Mucosa of descending colon (tissue), 3 donors: ENCODE measurements around the gene ROBO1. TPM values are rescaled to one million over a fixed set of nuclear protein-coding genes. Genes with fewer than 3 reads are reported as not detected.

ENCODE experiments used
- ATAC-seq: fragments of 200-7000 bp; cut with Tn5 transposase; one replicate; pipeline ENCODE4 v1.9.1; 2020; ENCODE audit warnings: mild to moderate bottlenecking, moderate library complexity
- DNase-seq, 3 donors: peaks; one replicate each; pipeline ENCODE4 v3.0.0-alpha.2; 2020
- H3K36me3 ChIP-seq: fragments of 200-600 bp; one replicate; pipeline ENCODE4 v1.8.0; 2021; ENCODE audit warnings: low read depth, mild to moderate bottlenecking
- H3K4me1 ChIP-seq: fragments of 200-600 bp; one replicate; pipeline ENCODE4 v1.8.0; 2021; ENCODE audit warnings: low read depth, mild to moderate bottlenecking
- H3K4me3 ChIP-seq: fragments of 200-600 bp; one replicate; pipeline ENCODE4 v1.8.0; 2021; ENCODE audit warnings: mild to moderate bottlenecking
- H3K9me3 ChIP-seq: fragments of 200-600 bp; one replicate; pipeline ENCODE4 v1.8.0; 2021; ENCODE audit warnings: mild to moderate bottlenecking
- CTCF ChIP-seq: fragments of 200-600 bp; IDR thresholded peaks from one replicate; pipeline ENCODE4 v1.8.0; 2022; ENCODE audit warnings: antibody characterized with exemption, mild to moderate bottlenecking
- intact Hi-C, 2 donors: fragments of 100-400 bp; cut with DNase I in 1 of 2; cut with micrococcal nuclease in 1 of 2; formaldehyde crosslinking; loops; one replicate each; pipeline versions ENCODE4 v1.11.0 to v1.11.1; 2022; cut with DNase I, micrococcal nuclease
- total RNA-seq, 3 donors: library from RNA; stranded (reverse); fragmentation: NEBNext Ultra II Directional in 2 of 3; extraction: Animal tissue kit (Norgen Biotek cat#: 25700) in 2 of 3; gene quantifications; one replicate each; pipeline versions ENCODE4 v1.2.1 to v1.2.4, GENCODE V29; 2021 to 2023
- donor health status: DM: no; HTN: no; CAD: no; lungs with moderate emphysema.
- donor health status: DM: no; HTN: no; CAD: no.
- donor health status: DM: no; HTN: yes; CAD: no.

ROBO1 gene
- total RNA-seq, 3 donors from 2014 or later, result 4.3 to 22.7 (median 10.1) TPM

GRCh38 chr3:78878789-78879188, 889.0 kb downstream of the ROBO1 start:
- no peaks in the 10 kb centered on the region for H3K4me1 ChIP-seq
- TF ChIP-seq CTCF, result no peak
- H3K4me3 ChIP-seq, result no peak overlapping the region
- H3K9me3 ChIP-seq, result no peaks in the 10 kb centered on the region
- intact Hi-C loops, result no loop called here
- no peak for ATAC-seq
- H3K36me3 ChIP-seq, result no peaks in the 10 kb centered on the region
- DNase-seq, result no peak

- TF ChIP-seq CTCF, result no peak
- H3K9me3 ChIP-seq, result no peaks in the 10 kb centered on the region
- no peak overlapping the region for H3K4me3 ChIP-seq
- DNase-seq (no peak), ATAC-seq (no peak)
- intact Hi-C loops, result no loop called here
- no peaks in the 10 kb centered on the region for H3K36me3 ChIP-seq
- H3K4me1 ChIP-seq, result no peaks in the 10 kb centered on the region
Measured at GRCh38 chr3:78878011-78878410, 889.8 kb downstream of the ROBO1 start.

GRCh38 chr3:78875851-78876250, 891.9 kb downstream of the ROBO1 start:
- DNase-seq, result no peak
- H3K4me3 ChIP-seq, result no peak overlapping the region
- H3K4me1 ChIP-seq, result no peaks in the 10 kb centered on the region
- no peaks in the 10 kb centered on the region for H3K9me3 ChIP-seq
- intact Hi-C loops, result no loop called here
- no peak for ATAC-seq
- no peaks in the 10 kb centered on the region for H3K36me3 ChIP-seq
- no peak for TF ChIP-seq CTCF

GRCh38 chr3:78875436-78875835, 892.4 kb downstream of the ROBO1 start:
- H3K4me3 ChIP-seq, result no peak overlapping the region
- no peak for TF ChIP-seq CTCF
- H3K4me1 ChIP-seq, result no peaks in the 10 kb centered on the region
- DNase-seq, result no peak
- H3K36me3 ChIP-seq, result no peaks in the 10 kb centered on the region
- intact Hi-C loops, result no loop called here
- no peaks in the 10 kb centered on the region for H3K9me3 ChIP-seq
- no peak for ATAC-seq

- no peak for TF ChIP-seq CTCF
- ATAC-seq (no peak), DNase-seq (no peak)
- Histone ChIP-seq H3K9me3 (no peaks in the 10 kb centered on the region), H3K36me3 (no peaks in the 10 kb centered on the region), H3K4me3 (no peak overlapping the region), H3K4me1 (no peaks in the 10 kb centered on the region)
- intact Hi-C loops, result no loop called here
Measured at GRCh38 chr3:78873641-78874040, 894.2 kb downstream of the ROBO1 start.

- no peak for DNase-seq
- intact Hi-C loops, result no loop called here
- ATAC-seq, result no peak
- TF ChIP-seq CTCF, result no peak
- Histone ChIP-seq H3K9me3 (no peaks in the 10 kb centered on the region), H3K36me3 (no peaks in the 10 kb centered on the region), H3K4me1 (no peaks in the 10 kb centered on the region), H3K4me3 (no peak overlapping the region)
Measured at GRCh38 chr3:78872195-78872594, 895.6 kb downstream of the ROBO1 start.
